HepG2 (cell line): ENCODE data around the gene RRN3. TPM values are rescaled to one million over a fixed set of nuclear protein-coding genes. Genes with fewer than 3 reads are reported as not detected.

ENCODE experiments used
- FOXK2 ChIP-seq: fragments of 450-650 bp; IDR thresholded peaks from 2 replicates; pipeline ENCODE4 v1.6.1; 2016
- HNF1B ChIP-seq: sonication (generic); formaldehyde crosslinking; IDR thresholded peaks from 2 replicates; pipeline ENCODE4 v1.5.1; 2020; ENCODE audit warnings: mild to moderate bottlenecking, moderate library complexity, missing genetic modification reagents
- KDM3A ChIP-seq: IDR thresholded peaks from 2 replicates; pipeline ENCODE4 v1.6.1; 2018; ENCODE audit warnings: low read depth, missing compliant biosample characterization
- ZNF362 ChIP-seq: sonication (generic); formaldehyde crosslinking; IDR thresholded peaks from 2 replicates; pipeline ENCODE4 v1.4.0; 2020; ENCODE audit warnings: missing genetic modification reagents, mild to moderate bottlenecking, borderline replicate concordance
- ZNF574 ChIP-seq: sonication (generic); formaldehyde crosslinking; IDR thresholded peaks from 2 replicates; pipeline ENCODE4 v1.4.0; 2020; ENCODE audit warnings: missing genetic modification reagents
- polyA plus RNA-seq, 8 experiments: library from polyadenylated mRNA; depleted of rRNA in 3 of 8; stranded (reverse) in 7 of 8; unstranded in 1 of 8; fragments of >200 nt; fragmentation: Illumina TruSeq in 4 of 8; extraction: Trizol in 4 of 8; gene quantifications; 2 replicates each; pipeline versions ENCODE4 v1.2.1 to v1.2.3, GENCODE V29; 2011 to 2016; ENCODE audit warnings: low read depth in 4 of 8, missing spikeins in 1 of 8, mixed read lengths in 1 of 8; ENCODE audit not compliant: insufficient read depth in 1 of 8
- total RNA-seq, 5 experiments: library from RNA; depleted of rRNA; stranded (reverse); fragments of >200 nt; fragmentation: Illumina TruSeq; extraction: Trizol; gene quantifications; 2 replicates each; pipeline ENCODE4 v1.2.3, GENCODE V29; 2016; ENCODE audit warnings: low read depth in 1 of 5
- TF ChIP-seq, protein P1 (sequence below): sonication (generic); formaldehyde crosslinking; IDR thresholded peaks from 2 replicates; pipeline ENCODE4 v1.4.0; 2020; ENCODE audit warnings: missing genetic modification reagents, mild to moderate bottlenecking, borderline replicate concordance

RRN3 gene
- total and polyA plus RNA-seq, 2 of the 13 experiments (the other 11 are each of a cell fraction or from before 2014, with no cell fraction given) = 45.8 to 67.0 TPM

GRCh38 chr16:15073101-15073500, 21.0 kb downstream of the RRN3 start (continued):
- TF ChIP-seq, protein P1, sequence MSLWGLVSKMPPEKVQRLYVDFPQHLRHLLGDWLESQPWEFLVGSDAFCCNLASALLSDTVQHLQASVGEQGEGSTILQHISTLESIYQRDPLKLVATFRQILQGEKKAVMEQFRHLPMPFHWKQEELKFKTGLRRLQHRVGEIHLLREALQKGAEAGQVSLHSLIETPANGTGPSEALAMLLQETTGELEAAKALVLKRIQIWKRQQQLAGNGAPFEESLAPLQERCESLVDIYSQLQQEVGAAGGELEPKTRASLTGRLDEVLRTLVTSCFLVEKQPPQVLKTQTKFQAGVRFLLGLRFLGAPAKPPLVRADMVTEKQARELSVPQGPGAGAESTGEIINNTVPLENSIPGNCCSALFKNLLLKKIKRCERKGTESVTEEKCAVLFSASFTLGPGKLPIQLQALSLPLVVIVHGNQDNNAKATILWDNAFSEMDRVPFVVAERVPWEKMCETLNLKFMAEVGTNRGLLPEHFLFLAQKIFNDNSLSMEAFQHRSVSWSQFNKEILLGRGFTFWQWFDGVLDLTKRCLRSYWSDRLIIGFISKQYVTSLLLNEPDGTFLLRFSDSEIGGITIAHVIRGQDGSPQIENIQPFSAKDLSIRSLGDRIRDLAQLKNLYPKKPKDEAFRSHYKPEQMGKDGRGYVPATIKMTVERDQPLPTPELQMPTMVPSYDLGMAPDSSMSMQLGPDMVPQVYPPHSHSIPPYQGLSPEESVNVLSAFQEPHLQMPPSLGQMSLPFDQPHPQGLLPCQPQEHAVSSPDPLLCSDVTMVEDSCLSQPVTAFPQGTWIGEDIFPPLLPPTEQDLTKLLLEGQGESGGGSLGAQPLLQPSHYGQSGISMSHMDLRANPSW (CRISPR knock-in tag) = no peak
- TF ChIP-seq HNF1B (CRISPR knock-in tag) (no peak), ZNF574 (CRISPR knock-in tag) (0 out of 2 replicates have a peak, but pooled peaks have one; percentile 15), ZNF362 (no peak), FOXK2 (no peak), KDM3A (CRISPR knock-in tag) (no peak)
- TF ChIP-seq, all 625 proteins: peak for 14
